Measurements from ENCODE around the gene NOB1.

DNA sequence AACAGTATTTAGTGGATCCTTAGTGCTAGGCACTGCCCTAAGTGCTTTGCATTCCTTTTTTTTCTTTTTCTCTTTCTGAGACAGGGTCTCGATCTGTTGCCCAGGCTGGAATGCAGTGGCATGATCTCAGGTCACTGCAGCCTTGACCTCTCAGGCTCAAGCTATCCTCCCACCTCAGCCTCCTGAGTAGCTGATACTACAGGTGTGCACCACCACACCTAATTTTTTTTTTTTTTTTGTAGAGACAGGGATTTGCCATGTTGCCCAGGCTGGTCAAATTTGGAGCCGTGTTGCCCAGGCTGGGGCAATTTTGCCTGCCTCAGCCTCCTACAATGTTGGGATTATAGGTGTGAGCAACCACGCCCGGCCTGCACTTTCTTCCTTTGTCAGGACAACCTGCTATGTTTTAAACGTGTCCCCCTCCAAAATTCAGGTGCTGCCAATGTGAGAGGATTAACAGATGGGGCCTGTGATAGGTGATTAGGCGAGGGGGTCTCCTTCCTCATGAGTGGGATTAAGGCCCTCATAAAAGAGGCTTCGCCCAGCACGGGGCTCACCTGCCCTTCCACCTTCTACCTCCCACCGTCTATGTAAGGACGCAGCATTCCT is 33.8 kb downstream of the NOB1 start:
- TF ChIP-seq CTCF (conservative IDR thresholded peaks at IDR 0.05 in 1 of 2, IDR thresholded peaks at IDR 0.05 in 1 of 2; ENCODE audit: extremely low read depth in 1 of 2, insufficient read depth in 1 of 2, low read depth in 1 of 2, low read length in 2 of 2) (no peak), EZH2 (IDR thresholded peaks at IDR 0.05; ENCODE audit: borderline replicate concordance, low read length) (no peak)

All from mammary epithelial cell (primary cell).